ENCODE results near the gene FABP7. TPM values are rescaled to one million over a fixed set of nuclear protein-coding genes. Genes with fewer than 3 reads are reported as not detected.
A peak's percentile ranks its signal among the peaks of the same experiment; 100 is the strongest.

Gene FABP7
- total RNA-seq, 1 experiment from 2014 or later: 1.7 TPM

DNA sequence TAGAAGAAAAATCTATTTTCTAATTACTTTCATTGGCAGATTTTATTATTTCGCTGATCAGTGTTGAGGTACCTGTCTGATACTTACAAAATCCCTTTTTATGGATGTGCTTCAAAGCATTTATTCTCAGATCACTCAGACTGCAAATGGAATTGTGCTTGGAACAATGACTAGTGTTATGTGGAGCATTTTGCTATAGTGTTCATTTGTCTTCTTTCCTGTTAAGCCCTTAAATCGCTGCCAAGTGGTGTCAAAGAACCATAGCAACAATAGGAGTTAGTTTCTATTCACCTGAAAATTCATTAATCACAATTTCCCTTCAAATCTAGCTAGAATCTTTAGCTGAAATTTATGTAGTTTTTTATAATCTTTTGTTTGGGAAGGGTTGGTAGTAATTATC is 39.4 kb downstream of the FABP7 start:
- Histone ChIP-seq H3K36me3 (no peaks in the 10 kb centered on the region), H3K4me1 (no peaks in the 10 kb centered on the region), H3K27me3 (no peaks in the 10 kb centered on the region), H3K9me3 (replicated peaks) (no peaks in the 10 kb centered on the region), H3K27ac (no peak overlapping the region), H3K4me3 (no peak overlapping the region)
- no peak for DNase-seq

DNA sequence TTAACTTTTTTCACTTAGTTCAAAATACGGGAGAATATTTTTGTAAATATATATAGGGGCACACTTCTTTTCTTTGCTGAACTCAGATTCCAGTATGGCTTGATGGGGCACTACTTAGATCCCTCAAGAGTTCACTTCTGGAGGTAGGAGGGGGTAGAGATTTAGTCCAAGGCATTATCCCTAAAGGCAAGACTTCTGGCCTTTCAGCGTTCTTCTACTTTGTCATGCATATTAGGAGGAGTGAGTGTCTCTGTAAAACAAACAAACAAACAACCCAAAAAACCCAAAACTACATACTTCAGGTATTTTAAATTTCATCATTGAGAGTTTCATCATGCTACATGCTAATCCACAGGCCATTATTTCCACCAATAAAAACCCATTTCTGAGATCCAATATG is 41.6 kb downstream of the FABP7 start:
- Histone ChIP-seq H3K9me3 (replicated peaks) (no peaks in the 10 kb centered on the region), H3K4me3 (no peak overlapping the region), H3K27ac (no peak overlapping the region), H3K27me3 (no peaks in the 10 kb centered on the region), H3K36me3 (no peaks in the 10 kb centered on the region), H3K4me1 (no peaks in the 10 kb centered on the region)
- no peak for DNase-seq

DNA sequence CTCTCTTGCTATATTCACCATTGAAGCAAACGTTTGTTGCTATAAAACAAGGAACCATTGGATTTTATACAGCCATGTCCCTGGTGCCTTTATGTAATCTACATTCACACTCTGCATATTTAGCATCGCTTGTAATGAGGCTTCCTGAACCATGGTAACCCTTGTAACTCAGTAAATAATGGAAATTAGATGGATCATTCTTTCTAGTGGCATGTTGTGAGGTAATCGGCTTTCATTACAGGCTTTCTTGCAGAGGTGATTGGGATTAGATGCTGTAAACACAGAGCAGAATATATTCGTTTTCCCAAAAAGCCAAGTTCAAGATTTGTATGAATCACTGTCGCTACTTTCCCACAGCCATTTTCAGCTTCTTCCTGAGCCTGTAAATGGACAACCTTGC is 45.6 kb downstream of the FABP7 start:
- H3K9me3 ChIP-seq (replicated peaks): no peaks in the 10 kb centered on the region
- H3K36me3 ChIP-seq: no peaks in the 10 kb centered on the region
- H3K4me1 ChIP-seq: no peaks in the 10 kb centered on the region
- H3K27ac ChIP-seq: no peak overlapping the region
- H3K27me3 ChIP-seq: no peaks in the 10 kb centered on the region
- H3K4me3 ChIP-seq: no peak overlapping the region
- DNase-seq: no peak

DNA sequence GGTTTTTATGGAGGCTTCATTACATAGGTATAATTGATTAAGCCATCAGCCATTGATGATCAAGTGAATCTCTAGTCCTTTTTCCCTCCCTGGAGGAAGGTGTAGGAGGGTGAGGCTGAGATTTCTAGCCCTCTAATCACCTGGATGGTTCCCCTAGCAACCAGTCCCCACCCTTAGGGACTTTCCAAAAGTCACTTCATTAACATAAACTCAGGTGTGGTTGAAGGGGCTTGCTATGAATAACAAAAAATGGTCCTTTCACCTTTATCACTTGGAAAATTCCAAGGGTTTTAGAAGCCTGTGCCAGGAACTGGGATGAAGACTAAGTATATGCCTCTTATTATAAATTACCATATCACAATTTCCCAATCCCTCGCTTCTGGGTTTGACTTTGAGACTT is 49.9 kb downstream of the FABP7 start:
- Histone ChIP-seq H3K9me3 (replicated peaks) (no peaks in the 10 kb centered on the region), H3K4me3 (no peak overlapping the region), H3K27ac (no peak overlapping the region), H3K27me3 (no peaks in the 10 kb centered on the region), H3K4me1 (peaks cover 10% of the 10 kb centered on the region), H3K36me3 (no peaks in the 10 kb centered on the region)
- DNase-seq: no peak

DNA sequence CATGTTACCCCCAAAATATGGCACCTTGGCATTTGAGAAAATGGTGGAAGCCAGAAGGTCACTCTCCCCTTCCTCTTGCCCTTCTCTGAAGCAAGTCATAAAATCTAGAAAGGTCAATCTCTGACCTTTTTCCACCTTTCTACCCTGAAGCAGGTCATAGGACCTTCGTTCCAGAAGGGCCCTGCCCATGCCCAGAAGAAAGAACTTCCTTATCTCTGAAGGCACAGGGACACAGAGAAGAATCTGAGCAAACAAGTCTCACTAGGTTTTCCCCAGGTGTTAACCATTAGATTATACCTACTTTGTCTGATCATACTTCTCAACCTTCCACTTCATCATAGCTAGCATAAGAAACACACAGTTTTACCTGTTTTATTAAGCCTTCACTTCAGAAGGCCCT is 52.0 kb downstream of the FABP7 start:
- Histone ChIP-seq H3K36me3 (no peaks in the 10 kb centered on the region), H3K27ac (no peak overlapping the region), H3K27me3 (no peaks in the 10 kb centered on the region), H3K4me1 (peaks cover 10% of the 10 kb centered on the region), H3K9me3 (replicated peaks) (no peaks in the 10 kb centered on the region), H3K4me3 (no peak overlapping the region)
- DNase-seq: no peak

DNA sequence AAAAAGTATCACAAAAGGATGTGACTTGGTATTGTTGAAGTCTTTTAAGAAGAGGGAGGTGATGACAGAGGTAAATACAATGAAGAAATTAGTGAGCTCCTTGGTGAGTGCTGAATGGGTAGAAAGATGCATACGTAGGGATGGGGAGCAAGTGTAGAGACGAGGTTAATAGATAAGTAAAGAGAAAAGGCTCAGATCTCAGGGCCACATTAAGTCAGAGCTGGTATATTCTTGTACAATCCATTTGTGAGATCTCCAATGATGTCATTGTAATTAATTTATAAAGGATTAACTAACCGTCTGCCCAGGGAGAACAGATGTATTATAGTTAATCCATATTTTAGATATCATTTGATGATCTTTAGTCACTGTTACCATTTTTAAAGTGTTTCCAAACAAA is 52.9 kb downstream of the FABP7 start:
- peaks cover 10% of the 10 kb centered on the region for H3K4me1 ChIP-seq
- no peaks in the 10 kb centered on the region for H3K9me3 ChIP-seq (replicated peaks)
- DNase-seq: no peak
- no peak overlapping the region for H3K4me3 ChIP-seq
- no peaks in the 10 kb centered on the region for H3K27me3 ChIP-seq
- H3K36me3 ChIP-seq: no peaks in the 10 kb centered on the region
- no peak overlapping the region for H3K27ac ChIP-seq

DNA sequence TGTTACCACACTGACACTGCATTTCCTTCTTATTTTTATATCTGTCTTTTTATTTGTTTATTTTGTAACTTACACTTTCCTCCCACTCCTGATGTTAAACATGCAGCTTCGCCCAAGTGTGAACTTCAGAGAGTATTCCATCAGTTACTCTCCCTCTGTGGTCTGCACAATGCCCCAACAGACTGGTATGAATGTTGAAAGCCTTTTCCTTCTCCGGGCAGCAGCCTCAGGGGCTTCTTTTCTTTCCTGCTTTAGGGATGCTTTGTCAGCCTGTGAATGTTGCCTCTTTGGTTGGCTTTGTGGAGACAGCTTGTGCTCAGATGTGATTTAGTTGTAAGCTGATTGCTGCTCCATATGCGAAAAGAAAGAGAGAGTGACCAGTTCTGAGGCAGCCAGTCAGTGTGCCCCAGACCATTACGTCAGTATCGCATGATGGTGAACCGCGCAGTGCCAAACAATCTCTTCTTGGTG is 53.5 kb downstream of the FABP7 start:
- H3K4me1 ChIP-seq: peaks cover 10% of the 10 kb centered on the region
- no peak overlapping the region for H3K27ac ChIP-seq
- H3K36me3 ChIP-seq: no peaks in the 10 kb centered on the region
- no peak overlapping the region for H3K4me3 ChIP-seq
- peak; percentile 7 to 46 for DNase-seq
- no peaks in the 10 kb centered on the region for H3K9me3 ChIP-seq (replicated peaks)
- no peaks in the 10 kb centered on the region for H3K27me3 ChIP-seq

Other genes starting within 250 kb of the FABP7 start
- 7.4 and 10.0 TPM in 2 replicates for gene PKIB, start 169.3 kb upstream of the FABP7 start, total RNA-seq (2014; rRNA removed; shearing (Covaris generic))
- 22.8 and 27.8 TPM in 2 replicates for gene SMPDL3A, start 9.5 kb downstream of the FABP7 start, total RNA-seq (2014; rRNA removed; shearing (Covaris generic))
- gene CLVS2, start 216.5 kb downstream of the FABP7 start, total RNA-seq (2014; rRNA removed; shearing (Covaris generic)): not detected in 2 replicates

Data from SJCRH30 (cell line).